K562 (cell line): Measurements from ENCODE around the gene PARD3B. TPM values are rescaled to one million over a fixed set of nuclear protein-coding genes. Genes with fewer than 3 reads are reported as not detected.

Source experiments
- ATAC-seq: fragments of 200-7000 bp; cut with Tn5 transposase; 3 replicates; pipeline ENCODE4 v1.9.1; 2020; ENCODE audit warnings: moderate library complexity
- BruUV-seq: library from RNA; stranded (reverse); fragments of 400-500 nt; replicated peaks from 2 replicates; lab custom pipeline; 2021; lab: Mats Ljungman, UMichigan
- CTCF ChIA-PET: fragments of 300-600 bp; formaldehyde crosslinking; extraction: SDS; loops from one replicate; lab custom pipeline; 2021; ENCODE audit warnings: low intra/inter-chr PET ratio; lab: Yijun Ruan, JAX
- POLR2A ChIA-PET: fragments of 300-600, 350-650 bp; sonication (Branson Sonifier 250); formaldehyde crosslinking; extraction: SDS; loops from one replicate; lab custom pipeline; 2021; ENCODE audit warnings: antibody characterized with exemption, inconsistent platforms; lab: Yijun Ruan, JAX
- DNase-seq, 4 experiments: peaks; one replicate each; pipeline versions ENCODE4 v3.0.0 to v3.0.0-alpha.2; 2011 to 2018; ENCODE audit warnings: low spot score in 3 of 4, mixed read lengths in 3 of 4; ENCODE audit errors: extremely low read depth in 1 of 4
- FAIRE-seq: peaks from 2 replicates; lab custom pipeline; 2011; peaks lifted over from hg19 to GRCh38; lab: Jason Lieb, UNC
- H2AFZ ChIP-seq: 2 replicates; pipeline ENCODE4 v1.6.0; 2011; ENCODE audit warnings: low read depth, low read length, control low read depth, inconsistent platforms
- H3K27ac ChIP-seq: fragments of 200-600 bp; 3 replicates; pipeline ENCODE4 v1.8.0; 2011; ENCODE audit warnings: low read depth, mild to moderate bottlenecking, control low read depth, inconsistent platforms, low read length, moderate library complexity, mixed read lengths; ENCODE audit errors: extremely low read depth
- H3K27me3 ChIP-seq, 2 experiments: fragments of 300-600 bp in 1 of 2; 2 replicates in 1 of 2; 3 replicates in 1 of 2; pipeline versions ENCODE4 v1.6.0 to v1.8.0; 2011; ENCODE audit warnings: inconsistent platforms in 2 of 2, low read length in 2 of 2, mild to moderate bottlenecking in 1 of 2, mixed read lengths in 1 of 2, moderate library complexity in 1 of 2; ENCODE audit not compliant: control insufficient read depth in 2 of 2, insufficient read depth in 2 of 2
- H3K36me3 ChIP-seq: fragments of 300-600 bp; 3 replicates; pipeline ENCODE4 v1.8.0; 2011; ENCODE audit warnings: mild to moderate bottlenecking, low read length, inconsistent platforms; ENCODE audit not compliant: control insufficient read depth, insufficient read depth
- H3K4me1 ChIP-seq, 2 experiments: fragments of 200-600 bp in 1 of 2; replicated peaks in 1 of 2; 2 replicates in 1 of 2; 3 replicates in 1 of 2; pipeline versions ENCODE4 v1.5.1 to v1.8.0; 2011; ENCODE audit warnings: inconsistent platforms in 2 of 2, low read length in 2 of 2, mild to moderate bottlenecking in 1 of 2, mixed read lengths in 1 of 2, moderate library complexity in 1 of 2; ENCODE audit not compliant: control insufficient read depth in 2 of 2, insufficient read depth in 2 of 2
- H3K4me2 ChIP-seq: 2 replicates; pipeline ENCODE4 v1.6.1; 2011; ENCODE audit warnings: low read length, control low read depth, inconsistent platforms, mixed read lengths; ENCODE audit not compliant: insufficient read depth
- H3K4me3 ChIP-seq: fragments of 200-600 bp; sonication (generic), shearing (Covaris generic); 2 replicates; pipeline ENCODE4 v1.5.1; 2016; ENCODE audit warnings: control low read depth, inconsistent platforms
- H3K79me2 ChIP-seq: fragments of 200-600 bp; 3 replicates; pipeline ENCODE4 v1.8.0; 2011; ENCODE audit warnings: low read length, inconsistent platforms; ENCODE audit not compliant: control insufficient read depth, insufficient read depth
- H3K9ac ChIP-seq, 2 experiments: 2 replicates each; pipeline versions ENCODE4 v1.6.0 to v1.6.1; 2011; ENCODE audit warnings: low read depth in 2 of 2, low read length in 2 of 2, control low read depth in 1 of 2, inconsistent platforms in 1 of 2, mild to moderate bottlenecking in 1 of 2, mixed read lengths in 1 of 2; ENCODE audit not compliant: insufficient read depth in 1 of 2
- H3K9me1 ChIP-seq: one replicate; pipeline ENCODE4 v1.6.0; 2011; ENCODE audit warnings: inconsistent platforms, mild to moderate bottlenecking, low read length, moderate library complexity; ENCODE audit not compliant: control insufficient read depth, insufficient read depth
- H3K9me3 ChIP-seq: replicated peaks from 2 replicates; pipeline ENCODE4 v1.5.1; 2011; ENCODE audit warnings: low read depth, low read length, inconsistent platforms; ENCODE audit not compliant: control insufficient read depth, insufficient read depth
- H4K20me1 ChIP-seq: replicated peaks from 2 replicates; pipeline ENCODE4 v1.6.1; 2011; ENCODE audit warnings: low read length, inconsistent platforms, mixed read lengths; ENCODE audit not compliant: control insufficient read depth, insufficient read depth
- CHD1 ChIP-seq: fragments of 200-600 bp; sonication (generic); IDR thresholded peaks from one replicate; pipeline ENCODE4 v1.6.1; 2012; ENCODE audit warnings: mild to moderate bottlenecking, moderate library complexity, low read length, inconsistent platforms
- COPS2 ChIP-seq: fragments of 450-650 bp; conservative IDR thresholded peaks from 2 replicates; pipeline ENCODE4 v1.6.1; 2016; ENCODE audit warnings: mild to moderate bottlenecking, moderate library complexity
- DACH1 ChIP-seq: fragments of 450-650 bp; IDR thresholded peaks from 2 replicates; pipeline ENCODE4 v1.6.1; 2018; ENCODE audit not compliant: partially characterized antibody
- E2F4 ChIP-seq: sonication (generic); formaldehyde crosslinking; IDR thresholded peaks from 2 replicates; pipeline ENCODE4 v1.8.0; 2022; ENCODE audit warnings: mild to moderate bottlenecking, low read depth, missing genetic modification reagents
- GATA2 ChIP-seq: sonication (generic); formaldehyde crosslinking; IDR thresholded peaks from 2 replicates; pipeline ENCODE4 v1.4.0; 2020; ENCODE audit warnings: mild to moderate bottlenecking, missing genetic modification reagents
- HINFP ChIP-seq: fragments of 450-650 bp; conservative IDR thresholded peaks from 2 replicates; pipeline ENCODE4 v1.6.1; 2016; ENCODE audit warnings: missing genetic modification characterization, low read depth, mild to moderate bottlenecking, control low read depth, missing compliant biosample characterization
- IFI16 ChIP-seq: fragments of 250-450 bp; sonication (Bioruptor Pico); IDR thresholded peaks from 2 replicates; pipeline ENCODE4 v2.1.2; 2022; ENCODE audit warnings: mild to moderate bottlenecking, inconsistent platforms
- MCM5 ChIP-seq: fragments of 450-650 bp; IDR thresholded peaks from 2 replicates; pipeline ENCODE4 v1.6.1; 2016; ENCODE audit warnings: low read depth
- MEIS2 ChIP-seq: fragments of 450-650 bp; IDR thresholded peaks from 2 replicates; pipeline ENCODE4 v1.6.1; 2014; ENCODE audit warnings: mild to moderate bottlenecking; ENCODE audit not compliant: partially characterized antibody
- MTF1 ChIP-seq: fragments of 250-450 bp; sonication (Bioruptor Pico); IDR thresholded peaks from 2 replicates; pipeline ENCODE4 v1.9.0; 2021; ENCODE audit warnings: moderate library complexity, mild to moderate bottlenecking, inconsistent platforms, borderline replicate concordance
- NCOA4 ChIP-seq: fragments of 450-650 bp; IDR thresholded peaks from 2 replicates; pipeline ENCODE4 v1.6.1; 2018; ENCODE audit warnings: mild to moderate bottlenecking; ENCODE audit not compliant: partially characterized antibody
- POLR2B ChIP-seq: fragments of 450-650 bp; IDR thresholded peaks from 2 replicates; pipeline ENCODE4 v1.6.1; 2018; ENCODE audit warnings: low read depth; ENCODE audit not compliant: partially characterized antibody
- RB1 ChIP-seq: fragments of 450-650 bp; IDR thresholded peaks from 2 replicates; pipeline ENCODE4 v1.6.1; 2017; ENCODE audit warnings: low read depth, mild to moderate bottlenecking
- SAFB ChIP-seq: fragments of 200-400 bp; formaldehyde crosslinking; IDR thresholded peaks from 2 replicates; pipeline ENCODE4 v1.6.1; 2017; ENCODE audit warnings: low read depth, low read length, borderline replicate concordance
- SMARCB1 ChIP-seq: IDR thresholded peaks from 2 replicates; pipeline ENCODE4 v1.6.1; 2011; ENCODE audit warnings: improper control_type of control experiment, low read depth; ENCODE audit not compliant: insufficient read length
- SNRNP70 ChIP-seq: fragments of 200-400 bp; formaldehyde crosslinking; optimal IDR thresholded peaks from 2 replicates; pipeline ENCODE3; 2017; ENCODE audit warnings: low read depth, low read length
- ZNF277 ChIP-seq: fragments of 250-450 bp; sonication (Bioruptor Pico); IDR thresholded peaks from 2 replicates; pipeline ENCODE4 v1.8.0; 2022; ENCODE audit warnings: inconsistent platforms, mild to moderate bottlenecking, moderate library complexity, borderline replicate concordance
- ZNF316 ChIP-seq: fragments of 450-650 bp; IDR thresholded peaks from 2 replicates; pipeline ENCODE4 v1.6.1; 2016
- WGBS: fragments of 100-300 bp; shearing (Covaris generic); methylation state at CpG from one replicate; pipeline ENCODE4 v1.1.6; 2016; ENCODE audit warnings: low coverage, mixed read lengths; ENCODE audit not compliant: insufficient coverage; ENCODE audit errors: missing lambda C conversion rate; 5-methylcytosine and 5-hydroxymethylcytosine counted together
- in situ Hi-C: fragments of 300-500 bp; cut with MboI; formaldehyde crosslinking; loops from 4 replicates; pipeline ENCODE4 v1.15.0; 2018; ENCODE audit warnings: inconsistent platforms, mixed read lengths
- intact Hi-C: fragments of 100-400 bp; cut with micrococcal nuclease; formaldehyde crosslinking; loops from 2 replicates; pipeline ENCODE4 v1.14.2; 2022
- polyA plus RNA-seq, 8 experiments: library from polyadenylated mRNA; depleted of rRNA in 4 of 8; stranded (reverse) in 5 of 8; unstranded in 3 of 8; fragments of >200 nt; fragmentation: Nextera tagmentation in 2 of 8; fragmentation: Illumina TruSeq in 1 of 8; extraction: Ambion mirVana in 2 of 8; extraction: Trizol in 1 of 8; gene quantifications; 2 replicates each; pipeline versions ENCODE4 v1.2.1 to v1.2.3, GENCODE V29; 2011 to 2014; ENCODE audit warnings: inconsistent platforms in 1 of 8, missing spikeins in 1 of 8
- total RNA-seq, 7 experiments: library from RNA; depleted of rRNA in 6 of 7; stranded (reverse); fragments of >200 nt in 6 of 7; fragmentation: Illumina TruSeq in 2 of 7; extraction: Trizol in 2 of 7; gene quantifications; 2 replicates each; pipeline versions ENCODE4 v1.2.1 to v1.2.3, GENCODE V29; 2011 to 2021; ENCODE audit warnings: low replicate concordance in 1 of 7

The PARD3B gene
- total and polyA plus RNA-seq, 9 of the 15 experiments (the other 6 are each of a cell fraction or from before 2014, with no cell fraction given): 0.15 to 3.0 (median 1.1) TPM

GRCh38 chr2:204920776-204921175 is 375.5 kb downstream of the PARD3B start:
- H3K27me3 ChIP-seq: no peaks in the 10 kb centered on the region
- WGBS: 0% methylated on average over 1 of the region's 2 CpGs
- DNase-seq (no peak), FAIRE-seq (no peak), ATAC-seq (no peak)
- no peak overlapping the region for H3K9ac ChIP-seq
- no peak overlapping the region for H3K4me3 ChIP-seq
- in situ Hi-C loops (no loop called here), intact Hi-C loops (no loop called here)
- no peaks in the 10 kb centered on the region for H3K9me1 ChIP-seq
- no peak overlapping the region for H2AFZ ChIP-seq
- peaks cover 6% of the 10 kb centered on the region; the same call in 2 of the 3 replicates for H3K79me2 ChIP-seq
- H3K4me1 ChIP-seq: no peaks in the 10 kb centered on the region; a peak in 1 of 5 replicates
- H3K36me3 ChIP-seq: no peaks in the 10 kb centered on the region
- H3K9me3 ChIP-seq: no peaks in the 10 kb centered on the region
- ChIA-PET CTCF (no interaction called here), POLR2A (no interaction called here)
- TF ChIP-seq E2F4 (CRISPR knock-in tag) (no peak), POLR2B (no peak), COPS2 (no peak), GATA2 (CRISPR knock-in tag) (no peak), MCM5 (no peak), ZNF316 (no peak), NCOA4 (no peak), SAFB (no peak), MEIS2 (no peak), SMARCB1 (no peak), MTF1 (CRISPR knock-in tag) (no peak), RB1 (no peak), IFI16 (CRISPR knock-in tag) (no peak), CHD1 (no peak), DACH1 (no peak), ZNF277 (CRISPR knock-in tag) (no peak), HINFP (tag) (no peak), SNRNP70 (no peak)
- H3K4me2 ChIP-seq: no peak overlapping the region
- H3K27ac ChIP-seq: no peak overlapping the region
- no peaks in the 10 kb centered on the region for H4K20me1 ChIP-seq
- no TSS peak for BruUV-seq
